CD14-positive monocyte (primary cell): ENCODE results near the gene CCM2. TPM values are rescaled to one million over a fixed set of nuclear protein-coding genes. Genes with fewer than 3 reads are reported as not detected.

Experiments used
- DNase-seq, 3 donors: peaks; one replicate each; pipeline ENCODE4 v3.0.0-alpha.2; 2011 to 2022
- H2AFZ ChIP-seq: 2 replicates; pipeline ENCODE4 v1.6.0; 2012; ENCODE audit warnings: mild to moderate bottlenecking, low read depth, low read length, inconsistent platforms; ENCODE audit not compliant: insufficient read depth, poor library complexity, severe bottlenecking
- H3K27ac ChIP-seq, 2 donors: 1 replicate in 1 of 2; 2 replicates in 1 of 2; pipeline ENCODE4 v1.5.1; 2012 to 2013; ENCODE audit warnings: low read length in 2 of 2, control low read depth in 1 of 2, inconsistent platforms in 1 of 2, low read depth in 1 of 2, mild to moderate bottlenecking in 1 of 2
- H3K27me3 ChIP-seq, 2 donors: one replicate each; pipeline versions ENCODE4 v1.6.0 to v1.6.1; 2011 to 2013; ENCODE audit warnings: low read length in 2 of 2; ENCODE audit not compliant: control insufficient read depth in 2 of 2, insufficient read depth in 2 of 2
- H3K36me3 ChIP-seq, 2 donors: replicated peaks in 1 of 2; 1 replicate in 1 of 2; 2 replicates in 1 of 2; pipeline versions ENCODE4 v1.5.1 to v1.6.1; 2012 to 2013; ENCODE audit warnings: low read length in 2 of 2, control low read depth in 1 of 2, inconsistent platforms in 1 of 2, mild to moderate bottlenecking in 1 of 2; ENCODE audit not compliant: insufficient read depth in 2 of 2, control insufficient read depth in 1 of 2
- H3K4me1 ChIP-seq, 2 donors: 1 replicate in 1 of 2; 2 replicates in 1 of 2; pipeline versions ENCODE4 v1.5.1 to v1.6.1; 2012 to 2013; ENCODE audit warnings: low read length in 2 of 2, control low read depth in 1 of 2, inconsistent platforms in 1 of 2, mild to moderate bottlenecking in 1 of 2, moderate library complexity in 1 of 2; ENCODE audit not compliant: insufficient read depth in 2 of 2, control insufficient read depth in 1 of 2
- H3K4me2 ChIP-seq: replicated peaks from 2 replicates; pipeline ENCODE3; 2012; ENCODE audit warnings: low read length, moderate library complexity, mild to moderate bottlenecking; ENCODE audit not compliant: poor library complexity, severe bottlenecking; ENCODE audit errors: extremely low read depth
- H3K4me3 ChIP-seq, 3 experiments: fragments of 200-600 bp in 1 of 3; sonication (generic) in 1 of 3; replicated peaks in 1 of 3; 1 replicate in 2 of 3; 2 replicates in 1 of 3; pipeline ENCODE4 v1.5.1; 2011 to 2013; ENCODE audit warnings: low read length in 3 of 3, mild to moderate bottlenecking in 3 of 3, control low read depth in 2 of 3, low read depth in 2 of 3, inconsistent platforms in 1 of 3, moderate library complexity in 1 of 3
- H3K79me2 ChIP-seq: 2 replicates; pipeline ENCODE4 v1.6.0; 2012; ENCODE audit warnings: mild to moderate bottlenecking, control low read depth, inconsistent platforms, low read length, moderate library complexity; ENCODE audit not compliant: insufficient read depth
- H3K9ac ChIP-seq: 2 replicates; pipeline ENCODE4 v1.6.0; 2017; ENCODE audit warnings: low read length, mild to moderate bottlenecking; ENCODE audit not compliant: insufficient read depth, poor library complexity, severe bottlenecking
- H3K9me3 ChIP-seq, 2 donors: replicated peaks in 1 of 2; 1 replicate in 1 of 2; 2 replicates in 1 of 2; pipeline versions ENCODE4 v1.5.1 to v1.6.1; 2012 to 2013; ENCODE audit warnings: low read length in 2 of 2, control low read depth in 1 of 2; ENCODE audit not compliant: control insufficient read depth in 1 of 2, insufficient read depth in 1 of 2
- H4K20me1 ChIP-seq: 2 replicates; pipeline ENCODE4 v1.6.0; 2012; ENCODE audit warnings: mild to moderate bottlenecking, low read length, control low read depth, moderate library complexity; ENCODE audit not compliant: insufficient read depth
- H3K27ac Mint-ChIP-seq, 7 donors: one replicate each; pipeline ENCODE4 v1.8.0; 2020; ENCODE audit warnings: mild to moderate bottlenecking in 7 of 7, mixed read lengths in 7 of 7, moderate library complexity in 6 of 7, inconsistent platforms in 2 of 7
- H3K27me3 Mint-ChIP-seq, 3 donors: one replicate each; pipeline ENCODE4 v1.8.0; 2021 to 2022; ENCODE audit warnings: low read depth in 3 of 3, mild to moderate bottlenecking in 3 of 3, mixed read lengths in 3 of 3, moderate library complexity in 3 of 3, inconsistent platforms in 1 of 3
- H3K36me3 Mint-ChIP-seq, 2 donors: one replicate each; pipeline ENCODE4 v1.8.0; 2020; ENCODE audit warnings: mixed read lengths in 2 of 2, inconsistent platforms in 1 of 2, mild to moderate bottlenecking in 1 of 2
- H3K4me1 Mint-ChIP-seq: one replicate; pipeline ENCODE4 v1.8.0; 2020; ENCODE audit warnings: mild to moderate bottlenecking, mixed read lengths
- H3K4me3 Mint-ChIP-seq, 2 donors: one replicate each; pipeline ENCODE4 v1.8.0; 2020; ENCODE audit warnings: mild to moderate bottlenecking in 2 of 2, mixed read lengths in 2 of 2, moderate library complexity in 1 of 2
- H3K9me3 Mint-ChIP-seq, 7 donors: one replicate each; pipeline ENCODE4 v1.8.0; 2020 to 2022; ENCODE audit warnings: mixed read lengths in 7 of 7, mild to moderate bottlenecking in 6 of 7, moderate library complexity in 6 of 7, inconsistent platforms in 2 of 7
- CTCF ChIP-seq: fragments of 200-600 bp; IDR thresholded peaks from one replicate; pipeline ENCODE4 v1.8.0; 2022; ENCODE audit warnings: antibody characterized with exemption, mild to moderate bottlenecking
- WGBS: methylation state at CpG from one replicate; pipeline ENCODE4 v1.1.5; 2013; ENCODE audit warnings: missing lambda C conversion rate; ENCODE audit not compliant: insufficient coverage; 5-methylcytosine and 5-hydroxymethylcytosine counted together
- intact Hi-C, 2 donors: fragments of 100-400 bp; cut with micrococcal nuclease; formaldehyde crosslinking; loops; one replicate each; pipeline versions ENCODE4 v1.15.0 to v1.15.1; 2023
- polyA plus RNA-seq, 3 donors: library from polyadenylated mRNA; depleted of rRNA in 1 of 3; unstranded in 2 of 3; stranded (reverse) in 1 of 3; fragments of 300-500 nt in 2 of 3; fragments of >200 nt in 1 of 3; fragmentation: Illumina TruSeq in 2 of 3; gene quantifications; 1 replicate in 2 of 3; 2 replicates in 1 of 3; pipeline ENCODE4 v1.2.3, GENCODE V29; 2012 to 2021

Gene CCM2
- polyA plus RNA-seq, 3 donors: 38.5 to 102 (median 51.4) TPM

- Histone ChIP-seq H4K20me1 (peaks cover 97% of the 10 kb centered on the region), H3K36me3 (peaks cover 28 to 65% of the 10 kb centered on the region in 2 donors), H3K27me3 (no peaks in the 10 kb centered on the region), H3K4me1 (peaks cover 0 to 16% of the 10 kb centered on the region in 2 donors), H2AFZ (no peak overlapping the region), H3K9ac (no peak overlapping the region), H3K79me2 (peaks cover 91% of the 10 kb centered on the region), H3K27ac (peak overlapping the region in 1 of 2 donors; percentile 74), H3K4me2 (no peak overlapping the region), H3K4me3 (no peak overlapping the region), H3K9me3 (no peaks in the 10 kb centered on the region)
- H3K4me3 Mint-ChIP-seq: no peak overlapping the region
- peak overlapping the region; percentile 38 to 84 (median 58) for H3K27ac Mint-ChIP-seq
- no peak for TF ChIP-seq CTCF
- H3K36me3 Mint-ChIP-seq: peaks cover 67 to 87% of the 10 kb centered on the region in 2 donors
- H3K27me3 Mint-ChIP-seq: peaks cover 0 to 1% (median 0%) of the 10 kb centered on the region in 3 donors
- intact Hi-C loops: no loop called here
- DNase-seq: peak in 1 of 3 donors; percentile 44
- H3K9me3 Mint-ChIP-seq: no peaks in the 10 kb centered on the region
- WGBS: 100% methylated on average over 1 of the region's 1 CpG
- H3K4me1 Mint-ChIP-seq: peaks cover 44% of the 10 kb centered on the region
Observed at GRCh38 chr7:45061806-45062425, 61.9 kb downstream of the CCM2 start.

- DNase-seq: no peak
- peak overlapping the region; percentile 32 to 74 for H3K27ac ChIP-seq
- Mint-ChIP-seq H3K36me3 (peaks cover 75 to 93% of the 10 kb centered on the region in 2 donors), H3K9me3 (no peaks in the 10 kb centered on the region), H3K4me1 (peaks cover 41% of the 10 kb centered on the region), H3K27ac (peak overlapping the region in 5 of 7 donors; percentile 78 to 90 (median 82)), H3K27me3 (peaks cover 0 to 4% (median 0%) of the 10 kb centered on the region in 3 donors), H3K4me3 (no peak overlapping the region)
- no peaks in the 10 kb centered on the region for H3K9me3 ChIP-seq
- H3K4me3 ChIP-seq: no peak overlapping the region
- H3K27me3 ChIP-seq: no peaks in the 10 kb centered on the region
- no peak overlapping the region for H3K9ac ChIP-seq
- WGBS: 93% methylated on average over 15 of the region's 16 CpGs
- no peak for TF ChIP-seq CTCF
- H3K4me2 ChIP-seq: no peak overlapping the region
- H4K20me1 ChIP-seq: peaks cover 97% of the 10 kb centered on the region
- intact Hi-C loops: no loop called here
- no peak overlapping the region for H2AFZ ChIP-seq
- H3K4me1 ChIP-seq: peaks cover 6 to 31% of the 10 kb centered on the region in 2 donors
- peaks cover 45 to 86% of the 10 kb centered on the region in 2 donors for H3K36me3 ChIP-seq
- peaks cover 80% of the 10 kb centered on the region for H3K79me2 ChIP-seq
Observed at GRCh38 chr7:45064047-45064725, 64.2 kb downstream of the CCM2 start.
